ENCODE data around the gene GALNT2. TPM values are rescaled to one million over a fixed set of nuclear protein-coding genes. Genes with fewer than 3 reads are reported as not detected.

GALNT2 gene
- total and polyA plus RNA-seq, 2 of the 4 experiments (the other 2 are of a cell fraction): 50.4 to 189 TPM

GRCh38 chr1:230049731-230050130 lies 17.3 kb upstream of the GALNT2 start:
- Histone ChIP-seq H2BK5ac (ENCODE audit: low read depth, low read length, poor library complexity, severe bottlenecking) (no peak overlapping the region), H3K9me1 (ENCODE audit: insufficient read depth, low read length) (no peaks in the 10 kb centered on the region), H3K4me1 (ENCODE audit: control insufficient read depth, insufficient read depth, low read length) (no peaks in the 10 kb centered on the region), H3K79me1 (ENCODE audit: low read depth in 1 of 2, low read length in 2 of 2) (no peaks in the 10 kb centered on the region), H2AK5ac (ENCODE audit: low read depth, low read length) (no peak overlapping the region), H3K9ac (ENCODE audit: low read depth, low read length) (no peak overlapping the region), H3K9me3 (ENCODE audit: control insufficient read depth, insufficient read depth, low read length) (no peaks in the 10 kb centered on the region), H2BK20ac (ENCODE audit: low read depth, low read length) (no peak overlapping the region), H3K27me3 (ENCODE audit: control insufficient read depth, insufficient read depth, low read length) (peaks cover 23% of the 10 kb centered on the region), H2AK9ac (replicated peaks; ENCODE audit: low read depth, low read length, poor library complexity) (no peak overlapping the region), H4K91ac (ENCODE audit: insufficient read depth, low read depth, low read length) (no peak overlapping the region), H3K4ac (ENCODE audit: low read depth, low read length) (no peak overlapping the region), H3K4me3 (ENCODE audit: insufficient read depth, low read depth, low read length) (no peak overlapping the region), H3K18ac (ENCODE audit: low read depth, low read length) (no peak overlapping the region), H3K36me3 (ENCODE audit: control insufficient read depth, insufficient read depth, low read length) (no peaks in the 10 kb centered on the region), H2AFZ (replicated peaks; ENCODE audit: low read length, poor library complexity) (no peak overlapping the region), H4K20me1 (ENCODE audit: insufficient read depth, low read length) (no peaks in the 10 kb centered on the region), H3K56ac (ENCODE audit: extremely low read depth, insufficient read depth, low read length) (no peak overlapping the region), H3K4me2 (ENCODE audit: low read depth, low read length) (no peak overlapping the region), H3K27ac (ENCODE audit: insufficient read depth, low read length) (no peak overlapping the region), H3K23ac (ENCODE audit: low read depth, low read length) (no peak overlapping the region), H2BK15ac (ENCODE audit: low read depth, low read length) (no peak overlapping the region), H2BK120ac (ENCODE audit: low read depth, low read length) (no peak overlapping the region), H4K5ac (ENCODE audit: low read depth, low read length) (no peak overlapping the region), H4K8ac (ENCODE audit: low read depth in 2 of 2, low read length in 2 of 2) (no peak overlapping the region), H3K14ac (replicated peaks; ENCODE audit: low read depth, low read length) (no peak overlapping the region)
- ChIA-PET CTCF (no interaction called here), POLR2A (ENCODE audit: unreplicated experiment) (interaction anchor here (0.6 kb wide), 1 partner anchor 610 kb away, joined by 5 read pairs; no protein-coding TSS in a partner anchor)
- WGBS, 2 experiments (ENCODE audit: extremely low coverage in 2 of 2, insufficient read length in 1 of 2): no CpG with 5 or more reads among the region's 2 CpGs
- DNase-seq: no peak
- no peak for ATAC-seq (ENCODE audit: low read depth)
- in situ Hi-C loops (cut with MboI; ENCODE audit: low sequenced_read_pairs): loop anchor here (25.0 kb wide), 1 partner anchor 538 kb away; no protein-coding TSS in a partner anchor
- TF ChIP-seq CHD1 (IDR thresholded peaks at IDR 0.05; ENCODE audit: low read depth, low read length) (no peak), SMC3 (IDR thresholded peaks at IDR 0.05; ENCODE audit: low read depth, low read length) (no peak), BHLHE40 (IDR thresholded peaks at IDR 0.05; ENCODE audit: low read depth, low read length) (no peak), MAZ (IDR thresholded peaks at IDR 0.05; ENCODE audit: borderline replicate concordance, low read depth, low read length) (no peak), CTCF (conservative IDR thresholded peaks at IDR 0.05; ENCODE audit: low read depth, low read length) (no peak), RCOR1 (IDR thresholded peaks at IDR 0.05; ENCODE audit: insufficient replicate concordance, low read length) (no peak), RAD21 (IDR thresholded peaks at IDR 0.05; ENCODE audit: low read length) (no peak)
- no TSS peak for BruUV-seq (replicated peaks)
- intact Hi-C loops (cut with micrococcal nuclease): no loop called here
- dilution Hi-C loops (cut with HindIII; ENCODE audit: low sequenced_read_pairs, unreplicated experiment): no loop called here

All from IMR-90 (cell line).